HG03045 (cell line): ENCODE measurements around the gene CREBZF.
"Not testable (repeated sequence)": the region's sequence is repeated elsewhere in the genome, so short reads cannot be mapped to it uniquely, and the experiment has no call there.

Experiments used
- ATAC-seq: cut with Tn5 transposase; IDR thresholded peaks from one replicate; pipeline ENCODE4 v1.9.1; 2021; ENCODE audit warnings: mild to moderate bottlenecking, moderate library complexity; ENCODE audit not compliant: unreplicated experiment

The CREBZF gene

DNA sequence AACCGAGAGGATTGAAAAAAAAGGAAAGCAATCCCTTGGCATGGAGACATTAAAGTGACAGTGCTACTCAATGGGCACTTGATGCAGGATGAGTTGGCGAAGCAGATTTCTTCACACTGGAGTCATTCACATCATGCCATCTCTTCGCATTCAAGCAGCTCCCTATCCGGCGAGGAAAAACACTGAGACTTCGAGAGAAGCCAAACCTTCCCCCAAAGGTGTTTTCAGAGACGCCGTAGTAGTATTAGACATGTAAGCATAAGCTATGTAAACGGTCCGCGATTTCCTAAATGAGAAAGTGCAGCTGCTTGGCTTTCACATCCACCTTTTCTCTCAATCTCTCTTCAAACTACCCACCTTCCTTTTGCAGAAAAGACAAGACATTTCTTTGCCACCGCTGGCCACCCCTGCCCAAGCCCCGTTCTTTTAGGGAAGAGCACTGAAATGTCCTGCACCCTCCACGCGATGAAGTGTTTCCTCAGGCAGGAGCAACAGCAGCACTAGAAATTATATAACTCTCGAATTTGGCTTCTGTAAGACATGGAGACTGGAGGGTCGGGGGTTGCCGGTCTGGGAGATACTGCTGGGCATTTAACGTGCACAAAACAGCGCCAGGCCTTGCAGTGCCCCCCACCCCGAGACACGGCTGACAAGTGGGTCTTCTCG is 37.5 kb downstream of the CREBZF start, which contains the start of gene DLG2:
TSS of gene DLG2 (minus strand) at position 13 of the 666 bp plus-strand sequence.
- ATAC-seq: no peak

DNA sequence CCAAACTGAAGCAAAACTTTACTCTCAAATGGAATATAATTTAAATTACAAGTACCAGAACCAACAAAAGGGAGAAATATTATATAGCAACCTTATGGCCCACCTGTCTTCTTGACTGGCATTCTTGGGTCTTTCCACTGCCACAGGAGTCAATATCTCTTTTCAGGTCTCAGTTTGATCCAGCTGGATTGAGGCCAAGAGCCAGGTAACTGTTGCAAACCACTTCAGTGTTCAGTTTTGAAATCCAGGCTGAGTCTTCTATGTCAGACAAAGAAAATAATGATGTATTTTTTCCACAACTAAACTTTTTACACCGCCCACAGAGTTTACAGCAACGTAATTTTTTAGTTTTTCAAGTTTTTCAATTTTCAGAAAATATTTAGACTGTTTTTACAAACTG is 38.4 kb downstream of the CREBZF start:
- no peak for ATAC-seq

- ATAC-seq: no peak
Measured at GRCh38 chr11:85620256-85620655, 44.7 kb downstream of the CREBZF start.

GRCh38 chr11:85619499-85619898 is 45.4 kb downstream of the CREBZF start:
- ATAC-seq: no peak

DNA sequence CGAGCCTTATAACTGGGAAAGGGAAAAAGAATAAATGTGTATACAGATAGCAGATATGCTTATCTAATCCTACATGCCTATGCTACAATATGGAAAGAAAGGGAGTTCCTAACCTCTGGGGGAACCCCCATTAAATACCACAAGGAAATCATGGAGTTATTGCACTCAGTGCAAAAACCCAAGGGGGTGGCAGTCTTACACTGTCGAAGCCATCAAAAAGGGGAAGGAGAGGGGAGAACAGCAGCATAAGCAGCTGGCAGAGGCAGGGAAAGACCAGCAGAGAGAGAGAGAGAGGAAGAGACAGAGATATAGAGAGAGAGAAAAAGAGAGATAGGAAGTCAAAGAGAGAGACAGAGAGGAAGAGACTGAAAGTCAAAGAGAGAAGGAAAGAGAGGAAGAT is 53.3 kb downstream of the CREBZF start:
- ATAC-seq: not testable (repeated sequence)
